ENCODE data around the gene PIK3R1. TPM values are rescaled to one million over a fixed set of nuclear protein-coding genes. Genes with fewer than 3 reads are reported as not detected.

The PIK3R1 gene
- total RNA-seq, 1 experiment from 2014 or later: 47.8 TPM

DNA sequence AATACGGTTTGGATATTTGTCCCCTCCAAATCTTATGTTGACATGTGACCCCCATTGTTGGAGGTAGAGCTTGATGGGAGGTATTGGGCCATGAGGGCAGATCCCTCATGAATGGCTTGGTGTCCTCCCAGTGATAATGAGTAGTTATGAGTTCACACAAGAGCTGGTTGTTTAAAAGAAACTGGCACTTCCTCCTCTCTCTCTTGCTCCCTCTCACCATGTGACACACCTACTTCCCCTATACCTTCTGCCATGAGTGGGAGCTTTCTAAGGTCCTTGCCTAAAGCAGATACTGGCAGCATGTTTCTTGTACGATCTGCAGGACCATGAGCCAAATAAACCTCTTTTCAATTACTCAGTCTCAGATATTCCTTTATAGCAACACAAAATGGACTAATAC lies 132.0 kb downstream of the PIK3R1 start:
- Mint-ChIP-seq H3K36me3 (ENCODE audit: insufficient read depth, unreplicated experiment) (no peaks in the 10 kb centered on the region), H3K27me3 (ENCODE audit: insufficient read depth, unreplicated experiment) (no peaks in the 10 kb centered on the region), H3K4me3 (ENCODE audit: unreplicated experiment) (no peak overlapping the region), H3K4me1 (ENCODE audit: low read depth, unreplicated experiment) (no peaks in the 10 kb centered on the region), H3K9me3 (ENCODE audit: unreplicated experiment) (peaks cover 13% of the 10 kb centered on the region), H3K27ac (ENCODE audit: unreplicated experiment) (no peak overlapping the region)
- BruUV-seq (replicated peaks): no TSS peak
- Histone ChIP-seq H3K36me3 (ENCODE audit: control insufficient read depth, insufficient read depth, low read length) (no peaks in the 10 kb centered on the region), H3K9me3 (no peaks in the 10 kb centered on the region), H3K4me3 (ENCODE audit: low read depth, low read length) (no peak overlapping the region), H3K4me1 (no peaks in the 10 kb centered on the region), H3K27me3 (replicated peaks; ENCODE audit: control insufficient read depth, insufficient read depth, low read length) (no peaks in the 10 kb centered on the region)
- TF ChIP-seq, protein P1, sequence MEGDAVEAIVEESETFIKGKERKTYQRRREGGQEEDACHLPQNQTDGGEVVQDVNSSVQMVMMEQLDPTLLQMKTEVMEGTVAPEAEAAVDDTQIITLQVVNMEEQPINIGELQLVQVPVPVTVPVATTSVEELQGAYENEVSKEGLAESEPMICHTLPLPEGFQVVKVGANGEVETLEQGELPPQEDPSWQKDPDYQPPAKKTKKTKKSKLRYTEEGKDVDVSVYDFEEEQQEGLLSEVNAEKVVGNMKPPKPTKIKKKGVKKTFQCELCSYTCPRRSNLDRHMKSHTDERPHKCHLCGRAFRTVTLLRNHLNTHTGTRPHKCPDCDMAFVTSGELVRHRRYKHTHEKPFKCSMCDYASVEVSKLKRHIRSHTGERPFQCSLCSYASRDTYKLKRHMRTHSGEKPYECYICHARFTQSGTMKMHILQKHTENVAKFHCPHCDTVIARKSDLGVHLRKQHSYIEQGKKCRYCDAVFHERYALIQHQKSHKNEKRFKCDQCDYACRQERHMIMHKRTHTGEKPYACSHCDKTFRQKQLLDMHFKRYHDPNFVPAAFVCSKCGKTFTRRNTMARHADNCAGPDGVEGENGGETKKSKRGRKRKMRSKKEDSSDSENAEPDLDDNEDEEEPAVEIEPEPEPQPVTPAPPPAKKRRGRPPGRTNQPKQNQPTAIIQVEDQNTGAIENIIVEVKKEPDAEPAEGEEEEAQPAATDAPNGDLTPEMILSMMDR (IDR thresholded peaks at IDR 0.05; ENCODE audit: insufficient read depth in 1 of 2, low read depth in 1 of 2, low read length in 1 of 2, severe bottlenecking in 1 of 2, unreplicated experiment in 1 of 2): no peak
- POLR2A ChIA-PET: no interaction called here
- intact Hi-C loops (cut with micrococcal nuclease; ENCODE audit: unreplicated experiment): no loop called here
- CTCF ChIA-PET: no interaction called here
- DNase-seq: no peak

DNA sequence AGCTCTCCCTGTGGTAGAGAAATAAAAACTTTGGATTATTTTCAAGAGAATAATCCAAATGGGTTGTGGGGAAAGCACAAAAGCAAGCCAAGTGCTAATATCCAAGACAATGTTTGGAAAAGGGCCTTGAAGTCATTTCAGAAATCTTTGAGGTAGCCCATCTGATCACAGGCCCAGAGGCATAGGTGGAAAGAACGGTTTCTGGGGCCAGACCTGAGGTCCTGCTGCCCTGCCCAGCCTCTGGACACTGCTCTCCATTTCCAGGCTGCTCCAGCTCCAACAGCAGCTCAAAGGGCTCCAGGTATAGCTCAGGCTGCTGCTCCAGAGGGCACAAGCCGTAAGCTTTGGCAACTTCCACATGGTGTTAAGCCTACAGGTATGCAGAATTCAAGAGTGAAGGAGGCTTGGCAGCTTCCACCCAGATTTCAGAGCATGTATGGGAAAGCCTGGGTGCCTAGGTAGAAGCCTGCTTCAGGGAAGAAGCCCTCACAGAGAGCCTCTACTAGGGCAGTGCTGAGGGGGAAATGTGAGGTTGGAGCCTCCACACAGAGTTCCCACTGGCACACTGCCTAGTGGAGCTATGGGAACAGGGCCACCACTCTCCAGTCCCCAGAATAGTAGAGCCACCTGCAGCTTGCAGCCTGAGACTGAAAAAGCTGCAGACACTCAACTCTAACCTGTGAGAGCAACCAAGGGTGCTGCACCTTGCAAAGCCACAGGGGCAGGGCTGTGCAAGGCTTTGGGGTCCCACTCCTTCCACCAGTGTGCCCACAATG lies 133.1 kb downstream of the PIK3R1 start:
- H3K4me3 ChIP-seq (ENCODE audit: low read depth, low read length): no peak overlapping the region
- peaks cover 3% of the 10 kb centered on the region for H3K4me1 Mint-ChIP-seq (ENCODE audit: low read depth, unreplicated experiment)
- POLR2A ChIA-PET: no interaction called here
- BruUV-seq (replicated peaks): no TSS peak
- H3K27me3 ChIP-seq (replicated peaks; ENCODE audit: control insufficient read depth, insufficient read depth, low read length): no peaks in the 10 kb centered on the region
- intact Hi-C loops (cut with micrococcal nuclease; ENCODE audit: unreplicated experiment): no loop called here
- H3K9me3 ChIP-seq: no peaks in the 10 kb centered on the region
- H3K9me3 Mint-ChIP-seq (ENCODE audit: unreplicated experiment): peaks cover 13% of the 10 kb centered on the region
- H3K4me1 ChIP-seq: no peaks in the 10 kb centered on the region
- no peaks in the 10 kb centered on the region for H3K36me3 ChIP-seq (ENCODE audit: control insufficient read depth, insufficient read depth, low read length)
- DNase-seq: no peak
- no peak overlapping the region for H3K4me3 Mint-ChIP-seq (ENCODE audit: unreplicated experiment)
- no peak overlapping the region for H3K27ac Mint-ChIP-seq (ENCODE audit: unreplicated experiment)
- no peaks in the 10 kb centered on the region for H3K27me3 Mint-ChIP-seq (ENCODE audit: insufficient read depth, unreplicated experiment)
- TF ChIP-seq, protein P1 (IDR thresholded peaks at IDR 0.05; ENCODE audit: insufficient read depth in 1 of 2, low read depth in 1 of 2, low read length in 1 of 2, severe bottlenecking in 1 of 2, unreplicated experiment in 1 of 2): no peak
- CTCF ChIA-PET: no interaction called here
- H3K36me3 Mint-ChIP-seq (ENCODE audit: insufficient read depth, unreplicated experiment): no peaks in the 10 kb centered on the region

DNA sequence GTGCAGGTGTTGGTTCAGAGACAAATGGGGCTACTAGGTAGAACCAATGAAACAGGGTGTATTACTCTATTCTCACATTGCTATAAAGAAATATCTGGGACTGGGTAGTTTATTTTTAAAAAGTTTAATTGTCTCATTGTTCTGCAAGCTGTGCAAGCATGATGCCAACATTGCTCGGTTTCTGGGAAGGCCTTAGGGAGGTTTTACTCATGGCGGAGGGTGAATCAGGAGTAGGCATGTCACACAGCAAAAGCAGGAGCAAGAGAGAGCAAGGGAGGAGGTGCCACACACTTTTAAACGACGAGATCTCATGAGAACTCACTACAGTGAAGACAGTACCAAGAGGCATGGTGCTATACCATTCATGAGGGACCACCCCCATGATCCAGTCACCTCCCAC lies 134.6 kb downstream of the PIK3R1 start:
- H3K4me3 Mint-ChIP-seq (ENCODE audit: unreplicated experiment): no peak overlapping the region
- DNase-seq: no peak
- no peaks in the 10 kb centered on the region for H3K27me3 ChIP-seq (replicated peaks; ENCODE audit: control insufficient read depth, insufficient read depth, low read length)
- no peak overlapping the region for H3K27ac Mint-ChIP-seq (ENCODE audit: unreplicated experiment)
- no peaks in the 10 kb centered on the region for H3K27me3 Mint-ChIP-seq (ENCODE audit: insufficient read depth, unreplicated experiment)
- BruUV-seq (replicated peaks): no TSS peak
- H3K4me1 ChIP-seq: no peaks in the 10 kb centered on the region
- ChIA-PET POLR2A (no interaction called here), CTCF (no interaction called here)
- H3K9me3 Mint-ChIP-seq (ENCODE audit: unreplicated experiment): peaks cover 13% of the 10 kb centered on the region
- TF ChIP-seq, protein P1 (IDR thresholded peaks at IDR 0.05; ENCODE audit: insufficient read depth in 1 of 2, low read depth in 1 of 2, low read length in 1 of 2, severe bottlenecking in 1 of 2, unreplicated experiment in 1 of 2): no peak
- peaks cover 6% of the 10 kb centered on the region for H3K4me1 Mint-ChIP-seq (ENCODE audit: low read depth, unreplicated experiment)
- H3K36me3 Mint-ChIP-seq (ENCODE audit: insufficient read depth, unreplicated experiment): no peaks in the 10 kb centered on the region
- intact Hi-C loops (cut with micrococcal nuclease; ENCODE audit: unreplicated experiment): no loop called here
- no peaks in the 10 kb centered on the region for H3K9me3 ChIP-seq
- H3K4me3 ChIP-seq (ENCODE audit: low read depth, low read length): no peak overlapping the region
- H3K36me3 ChIP-seq (ENCODE audit: control insufficient read depth, insufficient read depth, low read length): no peaks in the 10 kb centered on the region
